ENCODE data around the gene KLF12.

KLF12 gene

DNA sequence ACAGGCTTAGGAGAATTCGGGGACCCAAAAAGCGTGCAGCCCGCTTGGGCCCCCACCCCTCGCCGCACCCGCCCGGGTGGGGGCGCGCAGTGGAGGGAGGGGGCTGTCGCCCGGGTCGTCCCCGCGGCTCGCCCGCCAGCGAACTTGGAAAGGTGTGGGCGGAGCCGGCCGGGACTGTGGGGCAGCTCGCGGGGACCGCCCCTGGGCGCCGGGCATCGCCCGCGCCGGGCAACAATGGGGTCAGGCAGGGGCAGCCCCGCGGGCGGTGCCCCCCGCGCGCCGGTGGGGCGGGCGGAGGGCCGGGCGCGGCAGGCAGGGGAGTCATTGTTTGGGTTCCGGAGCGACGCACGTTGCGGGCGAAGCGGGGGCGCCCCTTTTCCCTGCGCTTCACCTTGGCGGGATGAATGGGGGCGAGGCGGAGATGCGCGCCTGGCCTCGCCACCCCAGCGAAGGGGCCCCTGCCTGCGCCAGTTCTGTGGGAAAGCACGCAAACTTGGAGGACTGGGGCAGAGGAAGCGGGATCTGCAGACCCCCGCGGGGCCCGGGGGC, 647 bp upstream of the KLF12 start:
- DNase-seq: peak; percentile 58

- DNase-seq: peak; percentile 66
These were observed 475 bp downstream of the KLF12 start for GRCh38 chr13:74133657-74134201.

- peak; percentile 25 for DNase-seq
These were observed 1.2 kb downstream of the KLF12 start for GRCh38 chr13:74132776-74133656.

- no peak for DNase-seq
These were observed 1.9 kb downstream of the KLF12 start for GRCh38 chr13:74132152-74132775.

- no peak for DNase-seq
These were observed 3.0 kb downstream of the KLF12 start for GRCh38 chr13:74131227-74131626.

GRCh38 chr13:74129500-74130191, 4.6 kb downstream of the KLF12 start:
- no peak for DNase-seq

- no peak for DNase-seq
These were observed 5.9 kb downstream of the KLF12 start for GRCh38 chr13:74128156-74128767.

DNA sequence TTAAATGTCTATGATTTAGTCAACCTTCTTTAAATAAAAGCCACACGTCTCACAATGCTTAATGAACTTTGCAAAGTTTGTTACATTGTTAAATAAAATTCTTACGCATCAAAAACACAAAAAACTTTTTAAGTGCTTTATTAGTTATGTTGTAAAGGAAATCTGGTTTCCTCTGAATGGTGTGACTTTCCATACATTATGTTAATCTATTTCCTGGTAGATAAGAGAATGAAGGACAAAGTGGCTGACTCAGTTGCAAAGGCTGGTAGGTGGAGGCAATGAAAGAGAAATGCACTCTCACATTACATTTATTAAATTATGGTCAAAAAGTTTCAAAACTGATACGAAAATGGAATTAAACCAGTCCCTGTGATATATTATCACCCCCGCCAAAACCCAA, 15.9 kb downstream of the KLF12 start:
- no peak for DNase-seq

GRCh38 chr13:74117207-74117705, 16.9 kb downstream of the KLF12 start:
- no peak for DNase-seq

DNA sequence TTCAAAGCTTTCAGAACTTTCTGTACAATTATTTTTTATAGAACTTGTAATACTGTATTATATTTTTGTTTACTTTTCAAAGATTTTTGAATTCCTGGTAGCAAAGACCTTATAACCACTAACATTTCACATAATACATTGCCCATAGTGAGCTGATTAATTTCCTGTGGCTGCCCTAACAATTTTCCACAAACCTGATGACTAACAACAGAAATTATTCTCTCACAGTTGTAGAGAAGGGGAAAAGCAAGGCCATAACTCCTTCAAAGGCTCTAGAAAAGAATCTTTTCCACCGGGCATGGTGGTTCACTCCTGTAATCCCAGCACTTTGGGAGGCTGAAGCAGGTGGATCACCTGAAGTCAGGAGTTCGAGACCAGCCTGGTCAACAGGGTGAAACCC, 19.1 kb downstream of the KLF12 start:
- DNase-seq: no peak

GRCh38 chr13:74114641-74115040, 19.6 kb downstream of the KLF12 start:
- DNase-seq: no peak

- no peak for DNase-seq
These were observed 20.0 kb downstream of the KLF12 start for GRCh38 chr13:74114202-74114601.

DNA sequence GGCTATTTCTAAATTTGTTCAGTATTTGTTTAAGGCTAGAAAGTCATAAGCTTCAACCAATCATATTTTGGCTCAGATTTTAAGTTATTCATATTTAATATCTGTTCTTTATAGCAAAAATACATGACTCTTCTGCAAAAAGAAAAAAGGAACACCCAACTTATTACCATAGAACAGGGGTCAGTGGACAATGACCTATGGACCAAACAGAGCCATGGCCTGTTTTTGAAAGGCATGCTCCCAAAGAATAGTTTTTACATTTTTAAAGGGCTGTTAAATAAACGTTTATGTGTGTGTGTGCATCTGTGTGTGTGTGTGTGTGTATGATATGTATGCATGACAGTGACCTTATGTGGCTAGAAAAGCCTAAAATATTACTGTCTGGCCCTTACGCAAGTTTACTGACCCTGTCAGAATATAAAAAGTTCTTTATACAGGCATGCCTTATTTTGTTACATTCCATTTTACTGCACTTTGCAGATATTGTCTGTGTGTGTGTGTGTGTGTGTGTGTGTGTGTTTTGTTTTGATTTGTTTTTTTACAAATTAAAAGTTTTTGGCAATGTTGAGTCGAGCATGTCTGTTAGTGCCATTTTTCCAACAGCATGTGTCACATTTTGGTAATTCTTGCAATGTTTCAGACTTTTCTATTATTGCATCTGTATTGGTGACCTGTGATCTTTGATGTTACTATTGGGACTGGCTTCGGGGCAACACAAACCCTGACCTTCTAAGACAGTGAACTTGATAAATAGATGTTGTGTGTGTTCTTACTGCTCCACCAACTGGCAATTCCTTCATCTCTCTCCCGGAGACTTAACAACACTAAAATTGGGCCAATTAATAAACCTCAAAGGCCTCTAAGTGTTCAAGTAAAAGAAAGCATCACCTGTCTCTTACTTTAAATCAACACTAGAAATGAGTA, 22.0 kb downstream of the KLF12 start:
- no peak for DNase-seq

GRCh38 chr13:74111399-74111798, 22.8 kb downstream of the KLF12 start:
- no peak for DNase-seq

- no peak for DNase-seq
These were observed 24.2 kb downstream of the KLF12 start for GRCh38 chr13:74110053-74110452.

DNA sequence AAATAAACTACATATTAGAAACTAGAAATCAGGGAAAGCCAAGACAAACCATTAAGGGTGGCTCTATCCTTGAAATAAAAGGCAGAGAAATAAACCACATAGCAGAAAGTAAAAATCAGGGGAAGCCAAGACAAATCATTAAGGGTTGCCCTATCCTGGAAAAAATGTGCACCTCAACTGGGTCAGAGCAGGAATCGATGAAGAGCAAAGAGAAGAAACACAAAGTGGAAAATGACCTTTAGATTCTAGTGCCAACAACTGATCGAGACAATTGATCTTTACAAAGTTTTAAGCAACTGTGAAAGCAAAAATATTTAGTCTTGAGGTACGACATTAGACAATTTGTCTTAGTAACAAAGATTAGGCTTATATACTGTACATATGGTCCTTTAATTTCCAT, 26.6 kb downstream of the KLF12 start:
- no peak for DNase-seq

DNA sequence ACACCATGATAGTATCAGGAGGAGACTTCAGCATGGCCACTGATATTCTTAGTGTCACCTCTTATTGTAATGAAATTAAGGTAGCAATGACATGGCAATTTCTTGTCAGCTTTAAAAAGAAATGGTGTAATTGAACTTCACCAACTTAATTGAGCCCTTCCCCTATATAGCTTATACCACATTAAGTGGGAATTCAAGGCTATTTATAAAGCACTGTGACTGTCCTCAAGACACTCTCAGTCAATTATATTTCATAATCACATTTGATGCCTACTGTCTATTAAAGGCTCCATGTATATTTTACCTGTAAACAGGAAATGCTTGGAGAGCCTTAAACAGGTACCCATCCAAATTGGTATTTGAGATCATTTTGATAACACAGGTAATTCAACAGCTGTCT, 28.3 kb downstream of the KLF12 start:
- no peak for DNase-seq

- no peak for DNase-seq
These were observed 29.4 kb downstream of the KLF12 start for GRCh38 chr13:74104661-74105275.

DNA sequence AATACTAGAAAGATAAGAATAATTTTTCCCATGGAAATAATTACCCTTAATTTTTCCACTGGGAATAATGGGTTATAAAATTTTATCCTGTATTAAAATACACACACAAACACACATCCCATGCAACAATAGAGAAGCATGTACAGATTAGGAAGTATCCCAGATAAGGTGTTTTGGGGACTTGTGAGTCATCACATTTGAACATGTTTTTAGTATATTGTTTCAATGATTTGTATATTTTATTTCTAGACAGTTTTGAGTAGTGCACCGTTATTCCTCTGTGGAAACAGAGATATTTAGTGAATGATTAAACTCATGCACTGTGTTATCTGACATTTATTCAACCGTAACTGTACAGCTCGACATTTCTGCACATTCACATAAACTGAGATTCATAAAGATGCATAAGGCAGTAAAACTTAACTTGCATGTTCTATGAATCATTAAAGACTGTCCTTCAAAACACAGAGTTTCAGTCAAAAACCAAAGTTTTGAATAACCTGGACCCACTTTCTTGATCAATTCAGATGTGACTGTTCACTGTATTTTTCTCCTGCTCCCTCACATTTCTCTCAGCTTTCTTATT, 30.1 kb downstream of the KLF12 start:
- DNase-seq: no peak

DNA sequence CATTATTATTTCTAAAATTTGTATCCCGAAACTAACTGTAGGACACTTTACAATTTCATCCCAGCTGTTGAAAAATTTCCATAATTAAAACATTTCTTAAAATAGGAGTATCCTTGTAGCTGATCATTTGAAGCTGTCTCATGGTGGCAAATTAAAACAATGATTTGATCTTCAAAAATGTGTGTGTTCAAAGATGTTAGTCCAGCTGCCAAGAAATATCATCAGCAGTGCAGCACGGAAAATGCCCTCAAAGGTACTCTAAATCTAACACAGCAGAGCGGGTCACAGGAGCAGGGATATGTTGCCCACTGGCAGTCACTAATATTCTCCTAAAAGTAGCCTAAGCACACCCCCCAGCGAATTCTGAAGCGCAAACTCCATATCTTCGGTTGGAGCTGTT, 31.0 kb downstream of the KLF12 start:
- DNase-seq: no peak

DNA sequence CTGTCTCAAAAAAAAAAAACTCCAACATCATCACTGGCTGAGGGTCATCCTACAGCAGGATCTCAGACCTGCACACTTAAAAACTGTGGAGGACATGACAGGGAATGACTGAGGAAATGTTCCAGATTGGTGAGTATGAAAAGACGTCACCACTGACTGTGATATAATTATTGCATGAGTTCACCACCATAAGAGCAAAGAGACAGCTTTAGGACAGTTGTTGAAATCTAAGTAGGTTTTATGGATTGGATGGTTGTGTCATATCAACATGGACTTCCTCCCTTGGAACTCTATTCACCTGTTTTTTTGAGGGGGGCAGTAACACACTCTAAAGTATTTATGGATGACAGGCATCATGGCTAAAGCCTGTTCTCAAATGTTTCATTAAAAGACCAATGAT, 31.5 kb downstream of the KLF12 start:
- no peak for DNase-seq

Data from stimulated activated CD4-positive, alpha-beta T cell treated with anti-CD3 and anti-CD28 coated beads, Interleukin-12 subunit alpha, Interleukin-12 subunit beta, amount 100 ng/mL, for 4 hours (primary cell).